Neural progenitor cell (in vitro differentiated cells): ENCODE results near the gene NSUN3. TPM values are rescaled to one million over a fixed set of nuclear protein-coding genes. Genes with fewer than 3 reads are reported as not detected.

Experiments
- DNase-seq: peaks from one replicate; pipeline ENCODE4 v3.0.0-alpha.2; 2016; ENCODE audit warnings: low spot score
- H2AFZ ChIP-seq: fragments of 200-600 bp; sonication (generic); replicated peaks from 2 replicates; pipeline ENCODE4 v1.6.1; 2016; ENCODE audit warnings: antibody characterized with exemption
- H3F3A ChIP-seq: fragments of 200-600 bp; sonication (generic); 2 replicates; pipeline ENCODE4 v1.6.1; 2016; ENCODE audit warnings: antibody characterized with exemption, low read depth
- H3K27ac ChIP-seq: fragments of 200-600 bp; sonication (generic); 2 replicates; pipeline ENCODE4 v1.5.1; 2016; ENCODE audit warnings: mild to moderate bottlenecking
- H3K27me3 ChIP-seq: fragments of 200-600 bp; sonication (generic); 2 replicates; pipeline ENCODE4 v1.6.1; 2016; ENCODE audit warnings: mild to moderate bottlenecking, moderate library complexity
- H3K36me3 ChIP-seq: fragments of 200-600 bp; sonication (generic); 2 replicates; pipeline ENCODE4 v1.5.1; 2016
- H3K4me1 ChIP-seq: fragments of 200-600 bp; sonication (generic); 2 replicates; pipeline ENCODE4 v1.6.1; 2016; ENCODE audit warnings: mixed run types
- H3K4me2 ChIP-seq: fragments of 200-600 bp; sonication (generic); 2 replicates; pipeline ENCODE4 v1.6.1; 2016
- H3K4me3 ChIP-seq: fragments of 200-600 bp; sonication (generic); 2 replicates; pipeline ENCODE4 v1.5.1; 2016
- H3K79me2 ChIP-seq: fragments of 200-600 bp; sonication (generic); 2 replicates; pipeline ENCODE4 v1.6.1; 2016; ENCODE audit warnings: low read depth
- H3K9ac ChIP-seq: fragments of 200-600 bp; sonication (generic); 2 replicates; pipeline ENCODE4 v1.6.1; 2016
- H3K9me3 ChIP-seq: fragments of 200-600 bp; sonication (generic); 2 replicates; pipeline ENCODE4 v1.5.1; 2016; ENCODE audit warnings: low read depth
- H4K20me1 ChIP-seq: fragments of 200-600 bp; sonication (generic); 2 replicates; pipeline ENCODE4 v1.6.1; 2016; ENCODE audit warnings: low read depth
- H3K27ac Mint-ChIP-seq: 3 replicates; pipeline ENCODE4 v1.8.0; 2021; ENCODE audit warnings: mixed read lengths
- H3K27me3 Mint-ChIP-seq: 2 replicates; pipeline ENCODE4 v1.8.0; 2022; ENCODE audit warnings: low read depth, mild to moderate bottlenecking, inconsistent platforms, moderate library complexity, mixed read lengths; ENCODE audit not compliant: insufficient read depth
- H3K36me3 Mint-ChIP-seq: 3 replicates; pipeline ENCODE4 v1.8.0; 2021; ENCODE audit warnings: mixed read lengths
- H3K4me1 Mint-ChIP-seq: 3 replicates; pipeline ENCODE4 v1.8.0; 2021; ENCODE audit warnings: mixed read lengths
- H3K4me3 Mint-ChIP-seq: 3 replicates; pipeline ENCODE4 v1.8.0; 2021; ENCODE audit warnings: mild to moderate bottlenecking, moderate library complexity, mixed read lengths
- H3K9me3 Mint-ChIP-seq: 3 replicates; pipeline ENCODE4 v1.8.0; 2020; ENCODE audit warnings: mixed read lengths
- EZH2 ChIP-seq: fragments of 200-600 bp; sonication (generic); IDR thresholded peaks from 2 replicates; pipeline ENCODE4 v1.6.1; 2017; ENCODE audit warnings: antibody characterized with exemption, mild to moderate bottlenecking, moderate library complexity
- EZH2phosphoT487 ChIP-seq: fragments of 200-600 bp; sonication (generic); IDR thresholded peaks from 2 replicates; pipeline ENCODE4 v1.6.1; 2017; ENCODE audit warnings: antibody characterized with exemption
- total RNA-seq: library from RNA; depleted of rRNA; stranded (reverse); fragments of >200 nt; gene quantifications from 2 replicates; pipeline ENCODE4 v1.2.3, GENCODE V29; 2015; ENCODE audit warnings: low replicate concordance
- TF ChIP-seq, protein P1 (sequence below): fragments of 200-600 bp; sonication (generic); IDR thresholded peaks from 2 replicates; pipeline ENCODE4 v1.5.1; 2017; ENCODE audit warnings: antibody characterized with exemption, mild to moderate bottlenecking

Gene NSUN3
- total RNA-seq, 1 donor from 2014 or later: 22.3 TPM

DNA sequence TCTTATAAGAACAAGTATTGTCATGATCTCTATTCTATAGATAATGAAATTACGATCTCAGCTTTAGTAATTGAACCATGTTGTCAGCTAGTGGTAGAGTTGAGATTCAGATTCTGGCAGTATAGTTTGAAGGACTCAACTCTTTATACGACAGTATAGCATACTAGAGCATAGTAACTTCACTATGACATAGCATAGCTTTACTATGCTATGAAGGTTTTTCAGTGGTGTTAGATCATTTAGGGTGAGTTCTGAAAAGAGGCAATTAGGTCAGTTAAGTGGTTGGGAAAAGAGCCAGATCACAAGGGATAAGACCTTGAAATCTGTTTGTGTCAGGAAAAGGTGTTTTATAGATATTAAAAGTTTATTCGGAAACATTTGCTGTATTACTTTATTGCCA, 42.6 kb upstream of the NSUN3 start:
- Mint-ChIP-seq H3K36me3 (peaks cover 2% of the 10 kb centered on the region), H3K9me3 (no peaks in the 10 kb centered on the region), H3K27ac (no peak overlapping the region), H3K4me3 (no peak overlapping the region), H3K4me1 (no peaks in the 10 kb centered on the region), H3K27me3 (no peaks in the 10 kb centered on the region)
- peaks cover 3% of the 10 kb centered on the region for H3F3A ChIP-seq
- H2AFZ ChIP-seq: no peak overlapping the region
- H3K79me2 ChIP-seq: no peaks in the 10 kb centered on the region
- no peaks in the 10 kb centered on the region for H3K36me3 ChIP-seq
- H3K4me3 ChIP-seq: no peak overlapping the region
- H3K4me2 ChIP-seq: no peak overlapping the region
- no peak for DNase-seq
- H3K9me3 ChIP-seq: no peaks in the 10 kb centered on the region
- TF ChIP-seq EZH2: no peak
- no peak for TF ChIP-seq EZH2phosphoT487
- TF ChIP-seq, protein P1, sequence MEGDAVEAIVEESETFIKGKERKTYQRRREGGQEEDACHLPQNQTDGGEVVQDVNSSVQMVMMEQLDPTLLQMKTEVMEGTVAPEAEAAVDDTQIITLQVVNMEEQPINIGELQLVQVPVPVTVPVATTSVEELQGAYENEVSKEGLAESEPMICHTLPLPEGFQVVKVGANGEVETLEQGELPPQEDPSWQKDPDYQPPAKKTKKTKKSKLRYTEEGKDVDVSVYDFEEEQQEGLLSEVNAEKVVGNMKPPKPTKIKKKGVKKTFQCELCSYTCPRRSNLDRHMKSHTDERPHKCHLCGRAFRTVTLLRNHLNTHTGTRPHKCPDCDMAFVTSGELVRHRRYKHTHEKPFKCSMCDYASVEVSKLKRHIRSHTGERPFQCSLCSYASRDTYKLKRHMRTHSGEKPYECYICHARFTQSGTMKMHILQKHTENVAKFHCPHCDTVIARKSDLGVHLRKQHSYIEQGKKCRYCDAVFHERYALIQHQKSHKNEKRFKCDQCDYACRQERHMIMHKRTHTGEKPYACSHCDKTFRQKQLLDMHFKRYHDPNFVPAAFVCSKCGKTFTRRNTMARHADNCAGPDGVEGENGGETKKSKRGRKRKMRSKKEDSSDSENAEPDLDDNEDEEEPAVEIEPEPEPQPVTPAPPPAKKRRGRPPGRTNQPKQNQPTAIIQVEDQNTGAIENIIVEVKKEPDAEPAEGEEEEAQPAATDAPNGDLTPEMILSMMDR: no peak
- no peaks in the 10 kb centered on the region for H4K20me1 ChIP-seq
- H3K27me3 ChIP-seq: no peaks in the 10 kb centered on the region
- H3K27ac ChIP-seq: no peak overlapping the region
- H3K4me1 ChIP-seq: no peaks in the 10 kb centered on the region
- no peak overlapping the region for H3K9ac ChIP-seq

DNA sequence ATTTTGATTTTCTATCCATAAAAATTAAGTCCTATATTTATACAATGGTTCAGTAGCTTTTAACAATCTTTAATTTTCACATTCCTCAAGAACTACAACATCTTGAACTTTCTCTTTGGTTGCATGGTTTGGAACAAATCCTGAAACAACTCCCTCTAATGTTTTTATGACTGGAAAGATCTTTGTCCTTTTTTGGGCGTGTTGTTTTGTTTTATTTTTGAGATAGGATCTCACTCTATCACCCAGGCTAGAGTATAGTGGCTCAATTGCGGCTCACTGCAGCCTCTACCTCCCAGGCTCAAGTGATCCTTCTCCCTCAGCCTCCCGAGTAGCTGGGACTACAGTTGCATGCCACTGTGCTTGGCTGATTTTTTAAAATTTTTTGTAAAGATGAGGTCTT, 38.5 kb upstream of the NSUN3 start:
- no peak overlapping the region for H3K9ac ChIP-seq
- H3K9me3 ChIP-seq: no peaks in the 10 kb centered on the region
- no peak overlapping the region for H3K27ac Mint-ChIP-seq
- H3K4me2 ChIP-seq: no peak overlapping the region
- no peak overlapping the region for H2AFZ ChIP-seq
- H3K27me3 ChIP-seq: no peaks in the 10 kb centered on the region
- no peaks in the 10 kb centered on the region for H3K4me1 Mint-ChIP-seq
- TF ChIP-seq, protein P1: no peak
- TF ChIP-seq EZH2phosphoT487 (no peak), EZH2 (no peak)
- peaks cover under 1% of the 10 kb centered on the region for H3K36me3 Mint-ChIP-seq
- no peaks in the 10 kb centered on the region for H3K27me3 Mint-ChIP-seq
- H3K4me1 ChIP-seq: no peaks in the 10 kb centered on the region
- no peak overlapping the region for H3K4me3 ChIP-seq
- H3K9me3 Mint-ChIP-seq: no peaks in the 10 kb centered on the region
- H3K36me3 ChIP-seq: no peaks in the 10 kb centered on the region
- H3K4me3 Mint-ChIP-seq: no peak overlapping the region
- H3K27ac ChIP-seq: no peak overlapping the region
- no peak for DNase-seq
- no peaks in the 10 kb centered on the region for H4K20me1 ChIP-seq
- no peaks in the 10 kb centered on the region for H3K79me2 ChIP-seq
- peaks cover 3% of the 10 kb centered on the region for H3F3A ChIP-seq

DNA sequence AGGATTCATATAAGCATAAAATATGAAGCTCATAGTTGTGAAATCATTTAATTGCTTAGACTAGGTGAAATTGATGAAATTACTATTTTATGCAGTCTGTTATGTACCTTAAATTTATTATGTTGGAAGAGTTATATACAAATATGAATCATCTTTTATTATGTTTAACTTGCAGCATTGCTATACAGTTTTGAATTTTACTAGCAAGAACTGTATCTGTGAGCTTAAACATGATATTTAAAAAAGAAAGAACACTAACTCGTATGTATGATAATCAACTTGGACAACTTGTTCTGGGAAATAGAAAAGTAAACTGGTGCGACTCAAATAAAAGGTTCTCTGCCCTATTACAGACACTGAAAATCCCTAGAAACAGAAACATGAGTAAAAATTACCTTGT, 36.2 kb upstream of the NSUN3 start:
- Histone ChIP-seq H3K79me2 (no peaks in the 10 kb centered on the region), H2AFZ (no peak overlapping the region), H3K27ac (no peak overlapping the region), H3K27me3 (no peaks in the 10 kb centered on the region), H3F3A (peaks cover 3% of the 10 kb centered on the region), H3K36me3 (no peaks in the 10 kb centered on the region), H4K20me1 (no peaks in the 10 kb centered on the region), H3K9ac (no peak overlapping the region), H3K4me2 (no peak overlapping the region), H3K9me3 (no peaks in the 10 kb centered on the region), H3K4me1 (no peaks in the 10 kb centered on the region), H3K4me3 (no peak overlapping the region)
- no peaks in the 10 kb centered on the region for H3K4me1 Mint-ChIP-seq
- no peak overlapping the region for H3K4me3 Mint-ChIP-seq
- H3K36me3 Mint-ChIP-seq: peaks cover 4% of the 10 kb centered on the region
- no peaks in the 10 kb centered on the region for H3K27me3 Mint-ChIP-seq
- no peak overlapping the region for H3K27ac Mint-ChIP-seq
- TF ChIP-seq, protein P1: no peak
- TF ChIP-seq EZH2phosphoT487: no peak
- TF ChIP-seq EZH2: no peak
- DNase-seq: no peak
- no peaks in the 10 kb centered on the region for H3K9me3 Mint-ChIP-seq
